PC-3 (cell line): ENCODE data around the gene RFWD3.

Experiments used
- EZH2 ChIP-seq: fragments of 300-600 bp; sonication (generic); IDR thresholded peaks from one replicate; pipeline ENCODE4 v1.6.1; 2017; ENCODE audit warnings: antibody characterized with exemption, mild to moderate bottlenecking, low read length; ENCODE audit not compliant: unreplicated experiment
- EZH2phosphoT487 ChIP-seq: fragments of 300-600 bp; sonication (generic); IDR thresholded peaks from 2 replicates; pipeline ENCODE4 v1.6.1; 2018; ENCODE audit warnings: mild to moderate bottlenecking, antibody characterized with exemption, low read length, borderline replicate concordance
- TF ChIP-seq, protein P1 (sequence below): fragments of 300-600 bp; sonication (generic); conservative IDR thresholded peaks from 2 replicates; pipeline ENCODE4 v1.5.1; 2017; ENCODE audit warnings: antibody characterized with exemption, low read depth, mild to moderate bottlenecking, low read length

DNA sequence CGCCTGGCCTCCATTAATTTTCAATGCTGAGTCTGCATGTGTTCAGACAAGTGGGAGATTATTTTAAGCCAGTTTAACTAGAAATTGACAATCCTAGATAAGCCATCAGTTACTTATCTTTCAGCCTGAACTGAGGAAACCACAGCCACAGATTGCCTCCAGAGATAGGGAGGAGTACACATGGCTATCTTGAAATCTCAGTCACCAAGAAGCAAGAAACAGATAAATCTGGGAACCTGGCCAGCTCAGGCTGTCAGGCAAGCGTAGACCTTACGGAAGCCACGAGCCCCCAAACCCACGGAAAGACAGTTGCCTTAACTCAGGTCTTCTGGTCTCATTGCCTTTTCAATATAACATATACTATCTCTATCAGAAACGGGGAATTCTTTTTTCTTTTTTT, 57.7 kb downstream of the RFWD3 start:
- no peak for TF ChIP-seq EZH2
- TF ChIP-seq, protein P1, sequence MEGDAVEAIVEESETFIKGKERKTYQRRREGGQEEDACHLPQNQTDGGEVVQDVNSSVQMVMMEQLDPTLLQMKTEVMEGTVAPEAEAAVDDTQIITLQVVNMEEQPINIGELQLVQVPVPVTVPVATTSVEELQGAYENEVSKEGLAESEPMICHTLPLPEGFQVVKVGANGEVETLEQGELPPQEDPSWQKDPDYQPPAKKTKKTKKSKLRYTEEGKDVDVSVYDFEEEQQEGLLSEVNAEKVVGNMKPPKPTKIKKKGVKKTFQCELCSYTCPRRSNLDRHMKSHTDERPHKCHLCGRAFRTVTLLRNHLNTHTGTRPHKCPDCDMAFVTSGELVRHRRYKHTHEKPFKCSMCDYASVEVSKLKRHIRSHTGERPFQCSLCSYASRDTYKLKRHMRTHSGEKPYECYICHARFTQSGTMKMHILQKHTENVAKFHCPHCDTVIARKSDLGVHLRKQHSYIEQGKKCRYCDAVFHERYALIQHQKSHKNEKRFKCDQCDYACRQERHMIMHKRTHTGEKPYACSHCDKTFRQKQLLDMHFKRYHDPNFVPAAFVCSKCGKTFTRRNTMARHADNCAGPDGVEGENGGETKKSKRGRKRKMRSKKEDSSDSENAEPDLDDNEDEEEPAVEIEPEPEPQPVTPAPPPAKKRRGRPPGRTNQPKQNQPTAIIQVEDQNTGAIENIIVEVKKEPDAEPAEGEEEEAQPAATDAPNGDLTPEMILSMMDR, result no peak
- TF ChIP-seq EZH2phosphoT487, result no peak
